Stimulated activated CD4-positive, alpha-beta T cell treated with anti-CD3 and anti-CD28 coated beads, Interleukin-12 subunit alpha, Interleukin-12 subunit beta, amount 100 ng/mL, for 4 hours (primary cell): ENCODE data around the gene TMA7B.

Source experiments
- DNase-seq: peaks from one replicate; pipeline ENCODE4 v3.0.0-alpha.2; 2020

TMA7B gene

GRCh38 chr22:39959640-39960447 is at the start of gene TMA7B:
TMA7B (plus strand) TSS chr22:39960397; CDS start chr22:39964375, 3,978 bp downstream.
- DNase-seq, result no peak

- no peak for DNase-seq
These were observed 49.2 kb upstream of the TMA7B start for GRCh38 chr22:39910876-39911613.

DNA sequence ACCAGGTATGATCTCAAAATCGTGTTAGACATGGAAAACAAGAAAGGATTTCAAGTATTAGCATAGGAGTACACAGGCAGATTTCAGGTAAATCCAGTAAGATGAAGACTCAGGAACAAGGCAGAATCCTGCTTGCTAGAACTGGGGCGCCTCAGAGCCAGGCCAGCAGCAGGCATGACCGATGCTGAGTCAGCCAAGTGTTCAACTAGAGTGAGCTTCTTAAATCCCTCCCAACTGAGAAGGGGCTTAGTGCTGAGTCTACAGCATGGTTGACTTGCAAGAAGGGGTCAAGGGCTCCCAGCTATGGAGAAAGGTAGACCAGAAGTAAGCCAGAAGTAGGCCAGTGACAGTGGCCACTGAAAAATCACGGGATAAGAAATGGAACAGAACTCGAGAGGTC is 46.9 kb upstream of the TMA7B start:
- no peak for DNase-seq

- DNase-seq, result no peak
These were observed 46.3 kb upstream of the TMA7B start for GRCh38 chr22:39913886-39914285.

DNA sequence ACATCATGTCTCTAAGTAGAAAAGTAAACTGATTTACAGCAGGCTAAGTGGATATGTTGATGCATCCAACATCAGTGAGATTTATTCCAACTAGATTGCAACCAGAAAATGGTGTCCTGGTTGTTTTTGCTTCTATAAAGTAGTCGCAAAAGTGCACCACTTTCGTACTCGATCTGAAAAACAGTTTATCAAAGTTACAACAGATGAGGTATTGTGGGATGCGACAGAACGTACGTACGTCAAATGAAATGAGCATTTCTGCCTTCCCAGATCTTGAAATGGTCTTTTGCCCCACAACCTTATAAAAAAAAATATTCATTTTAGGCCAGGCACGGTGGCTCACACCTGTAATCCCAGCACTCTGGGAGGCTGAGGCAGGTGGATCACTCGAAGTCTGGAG is 45.6 kb upstream of the TMA7B start:
- no peak for DNase-seq

- no peak for DNase-seq
These were observed 44.9 kb upstream of the TMA7B start for GRCh38 chr22:39915295-39915726.

GRCh38 chr22:39916496-39916895 is 43.7 kb upstream of the TMA7B start:
- no peak for DNase-seq

DNA sequence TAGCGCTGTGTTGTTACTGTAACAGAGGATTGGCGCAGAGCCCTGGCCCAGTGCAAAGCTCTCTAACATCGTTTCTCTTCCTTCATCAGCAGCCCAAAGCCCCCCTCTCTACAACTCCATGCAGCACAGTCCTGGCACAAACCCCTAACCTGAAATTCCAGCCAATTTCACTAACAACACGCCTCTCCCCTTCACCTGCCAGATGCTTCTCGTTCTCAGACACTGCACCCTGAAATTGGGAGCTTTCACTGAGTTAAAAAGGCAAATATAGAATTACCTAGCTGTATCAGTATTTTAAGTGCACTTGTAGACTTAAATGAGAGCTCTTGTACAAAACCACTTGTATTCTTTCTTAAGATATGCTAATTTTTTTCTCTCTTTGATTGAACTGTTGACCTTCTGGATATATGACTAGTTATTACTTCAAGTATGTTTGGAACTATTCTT is 43.0 kb upstream of the TMA7B start:
- no peak for DNase-seq

DNA sequence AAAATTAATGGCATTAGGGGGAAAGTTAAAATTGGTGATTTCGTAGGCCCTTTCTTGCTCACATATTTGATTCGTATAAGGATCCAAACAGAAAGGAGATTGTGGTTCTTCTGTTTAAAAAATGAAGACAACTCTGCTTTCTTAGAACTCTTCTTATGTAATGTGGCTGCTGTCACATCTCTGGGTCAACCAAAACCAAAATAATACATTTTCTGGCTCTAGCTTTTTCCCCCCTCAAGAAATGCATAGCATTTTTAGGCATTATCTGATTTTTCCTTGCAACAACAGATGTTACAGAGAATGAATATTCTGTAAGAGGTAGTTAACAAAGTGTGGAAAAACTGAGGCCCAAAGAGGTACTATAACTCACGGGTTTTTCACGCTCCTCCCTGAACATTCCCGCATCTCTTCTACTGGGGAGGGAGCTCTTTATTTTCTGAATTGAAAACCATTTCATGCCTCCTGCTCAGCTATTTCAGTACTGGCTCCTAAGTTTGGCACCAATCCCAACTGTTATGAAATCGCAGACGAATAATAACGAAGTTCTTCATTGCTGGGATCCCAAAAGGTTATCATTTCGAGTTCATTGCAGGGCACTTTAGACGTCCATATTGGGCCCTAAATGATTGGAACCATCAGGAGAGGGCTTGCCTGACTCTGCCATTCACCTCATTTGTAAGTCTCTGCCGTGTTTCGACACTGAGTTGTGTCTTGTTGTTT is 42.3 kb upstream of the TMA7B start:
- DNase-seq, result no peak

DNA sequence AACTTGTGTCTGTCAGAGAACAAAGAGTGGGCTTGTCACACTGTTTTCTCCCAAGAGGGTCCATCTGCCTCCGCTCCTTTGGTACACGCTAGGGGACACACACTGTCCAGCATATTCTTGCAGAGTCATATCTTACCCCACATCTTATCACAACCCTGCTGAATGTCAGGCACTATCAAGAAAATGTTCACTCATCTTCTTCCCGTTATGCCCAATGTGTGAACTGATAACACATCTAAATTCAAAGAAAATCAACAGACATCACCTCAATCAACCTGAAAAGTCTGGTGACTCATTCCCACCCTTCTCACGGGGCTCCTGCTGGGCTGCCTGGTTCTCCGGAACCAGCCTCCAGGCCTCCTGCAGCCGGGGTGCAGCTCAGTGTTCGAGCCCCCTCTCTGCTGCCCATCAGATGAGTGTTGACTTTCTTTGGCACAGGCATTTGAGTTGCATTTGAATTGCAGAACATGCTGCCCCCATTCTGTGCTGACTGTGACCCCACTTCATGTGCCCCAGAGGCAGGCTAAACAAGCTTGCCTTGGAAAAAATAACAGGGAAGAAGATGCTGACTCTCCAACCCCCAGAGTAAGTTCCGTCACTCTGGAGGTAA is 40.0 kb upstream of the TMA7B start:
- DNase-seq, result peak; percentile 54

DNA sequence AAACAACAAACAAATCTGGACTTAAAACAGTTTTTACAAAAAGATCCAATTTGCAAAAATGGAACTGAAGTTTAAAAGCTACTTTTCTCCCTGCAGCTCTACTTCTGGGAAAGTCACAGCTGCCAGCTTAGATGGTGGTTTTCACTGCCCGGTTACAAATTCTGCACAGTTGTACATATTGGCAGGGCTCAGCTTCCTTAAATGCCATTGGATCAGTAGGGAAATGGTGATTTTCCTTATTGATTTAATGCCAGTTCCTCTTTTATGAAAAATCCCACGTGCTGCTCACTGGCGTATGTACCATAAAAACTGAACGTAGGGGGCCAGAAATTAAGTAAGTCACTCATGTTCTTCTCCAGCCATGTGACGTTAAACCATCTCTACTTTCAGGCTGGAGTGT is 36.5 kb upstream of the TMA7B start:
- DNase-seq, result no peak

GRCh38 chr22:39924286-39924685 is 35.9 kb upstream of the TMA7B start:
- no peak for DNase-seq

GRCh38 chr22:39925273-39925672 is 34.9 kb upstream of the TMA7B start:
- DNase-seq, result no peak

GRCh38 chr22:39925909-39926679 is 34.1 kb upstream of the TMA7B start:
- no peak for DNase-seq

DNA sequence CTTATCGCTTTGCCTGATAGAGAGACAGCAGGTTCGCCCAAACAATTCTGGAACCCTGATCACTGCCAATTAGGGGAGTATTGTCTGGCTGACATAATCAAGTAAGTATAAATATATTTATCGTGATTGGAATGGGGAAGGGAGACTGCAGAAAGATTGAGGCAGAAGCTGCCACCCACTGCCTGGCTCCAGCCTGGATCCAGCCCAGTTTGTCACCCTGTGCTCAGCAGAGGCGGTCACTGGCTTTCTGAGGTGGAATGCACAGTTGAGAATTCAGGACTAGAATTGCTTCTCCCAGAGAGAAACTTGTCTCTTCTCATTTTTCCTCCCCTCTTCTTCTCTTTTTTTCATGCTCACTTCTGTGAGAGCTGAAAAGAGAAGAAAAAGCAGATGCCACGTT is 33.4 kb upstream of the TMA7B start:
- DNase-seq, result no peak

- no peak for DNase-seq
These were observed 32.7 kb upstream of the TMA7B start for GRCh38 chr22:39927544-39927943.

DNA sequence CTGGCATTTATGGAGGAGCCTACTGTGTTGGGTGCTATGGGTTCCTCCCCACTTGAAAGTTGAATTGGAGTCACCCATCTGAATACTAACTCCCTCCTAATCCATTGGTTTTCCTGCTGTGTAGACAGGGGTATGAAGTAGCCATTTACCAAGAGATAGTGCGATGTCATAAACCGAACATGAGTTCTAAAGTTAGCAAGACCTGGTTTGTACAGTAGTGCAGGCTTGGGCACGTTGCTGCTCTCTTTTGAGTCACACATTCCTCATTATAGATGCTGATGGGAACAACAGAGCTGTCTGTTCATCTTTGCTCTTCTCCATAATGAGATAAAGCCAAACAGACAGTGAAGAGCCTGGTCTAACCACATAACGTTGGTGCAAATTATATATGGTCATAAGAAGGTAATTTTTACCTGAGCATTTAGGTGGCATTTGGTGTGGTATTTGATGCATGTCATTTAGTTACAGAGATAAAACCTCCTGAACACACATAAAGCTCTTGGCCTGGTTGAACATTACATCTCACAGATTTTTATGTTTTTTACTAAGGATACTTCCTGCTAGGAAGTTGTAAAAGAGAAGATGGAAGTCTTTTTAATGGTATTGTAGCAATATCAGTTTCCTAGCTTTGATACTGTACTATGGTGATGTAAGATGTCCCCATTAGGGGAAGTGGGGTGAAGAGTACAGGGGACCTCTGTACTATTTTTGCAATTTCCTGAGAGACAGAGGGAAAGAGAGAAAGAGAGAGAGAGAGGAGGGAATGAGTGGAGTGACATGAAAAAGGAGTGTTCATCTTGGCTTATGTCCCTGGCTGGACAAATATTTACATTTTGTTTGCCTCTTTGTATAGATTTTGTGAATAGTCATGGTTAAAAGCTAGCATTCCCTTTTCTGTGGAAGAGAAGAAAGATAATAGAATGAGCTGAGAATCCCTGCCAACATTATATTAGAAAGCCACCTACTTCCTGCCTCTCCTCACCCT is 31.4 kb upstream of the TMA7B start:
- DNase-seq, result no peak

GRCh38 chr22:39931251-39931650 is 28.9 kb upstream of the TMA7B start:
- DNase-seq, result no peak

- no peak for DNase-seq
These were observed 28.0 kb upstream of the TMA7B start for GRCh38 chr22:39932166-39932565.

- peak; percentile 49 for DNase-seq
These were observed 27.1 kb upstream of the TMA7B start for GRCh38 chr22:39932918-39933649.
